Activated gamma-delta T cell treated with anti-CD3 and anti-CD28 coated beads, Interleukin-2, amount 50 U/mL, for 16 hours (primary cell): ENCODE measurements around the gene OR9Q1.

Experiments
- DNase-seq: peaks from one replicate; pipeline ENCODE4 v3.0.0-alpha.2; 2020; ENCODE audit warnings: low read depth

The OR9Q1 gene

GRCh38 chr11:58034471-58034870 lies 10.8 kb downstream of the OR9Q1 start:
- DNase-seq = no peak

GRCh38 chr11:58039589-58039988 lies 15.9 kb downstream of the OR9Q1 start:
- DNase-seq = no peak

GRCh38 chr11:58043379-58043778 lies 19.7 kb downstream of the OR9Q1 start:
- DNase-seq = no peak

GRCh38 chr11:58046231-58046630 lies 22.6 kb downstream of the OR9Q1 start:
- DNase-seq = no peak

GRCh38 chr11:58047818-58048217 lies 24.1 kb downstream of the OR9Q1 start:
- DNase-seq = no peak

- DNase-seq = no peak
Observed at GRCh38 chr11:58055806-58056401, 32.2 kb downstream of the OR9Q1 start.

- no peak for DNase-seq
Observed at GRCh38 chr11:58057481-58057880, 33.8 kb downstream of the OR9Q1 start.

- no peak for DNase-seq
Observed at GRCh38 chr11:58058276-58059006, 34.8 kb downstream of the OR9Q1 start.

GRCh38 chr11:58059007-58059350 lies 35.3 kb downstream of the OR9Q1 start:
- no peak for DNase-seq

GRCh38 chr11:58060535-58060934 lies 36.9 kb downstream of the OR9Q1 start:
- no peak for DNase-seq

GRCh38 chr11:58060939-58061672 lies 37.4 kb downstream of the OR9Q1 start:
- no peak for DNase-seq

GRCh38 chr11:58061813-58062212 lies 38.1 kb downstream of the OR9Q1 start:
- DNase-seq = no peak

GRCh38 chr11:58067685-58068084 lies 44.0 kb downstream of the OR9Q1 start:
- DNase-seq = no peak

GRCh38 chr11:58068655-58069054 lies 45.0 kb downstream of the OR9Q1 start:
- no peak for DNase-seq

GRCh38 chr11:58070585-58070984 lies 46.9 kb downstream of the OR9Q1 start:
- DNase-seq = no peak

GRCh38 chr11:58075781-58076180 lies 52.1 kb downstream of the OR9Q1 start:
- no peak for DNase-seq

- DNase-seq = no peak
Observed at GRCh38 chr11:58086528-58086927, 62.8 kb downstream of the OR9Q1 start.

GRCh38 chr11:58097437-58097836 lies 73.8 kb downstream of the OR9Q1 start:
- no peak for DNase-seq

GRCh38 chr11:58121096-58121495 lies 97.4 kb downstream of the OR9Q1 start:
- DNase-seq = no peak

- DNase-seq = no peak
Observed at GRCh38 chr11:58125469-58125868, 101.8 kb downstream of the OR9Q1 start, which contains the start of gene OR9I1. Gene OR9I1 (minus strand): TSS chr11:58125530. CDS start chr11:58119444, 6,086 bp downstream.

GRCh38 chr11:58127350-58127749 lies 103.7 kb downstream of the OR9Q1 start:
- no peak for DNase-seq

- no peak for DNase-seq
Observed at GRCh38 chr11:58133309-58134076, 109.8 kb downstream of the OR9Q1 start.
